ENCODE results near the gene FAM110D. TPM values are rescaled to one million over a fixed set of nuclear protein-coding genes. Genes with fewer than 3 reads are reported as not detected.

FAM110D gene
- total and polyA plus RNA-seq, 2 donors (not counting 3 experiments of a cell fraction or from before 2014, with no cell fraction given): 2.6 to 5.1 TPM

- POLR2A ChIA-PET: no interaction called here
Measured at GRCh38 chr1:26210147-26210870, 51.4 kb downstream of the FAM110D start.

More at GRCh38 chr1:26210147-26210870, 51.4 kb downstream of the FAM110D start:
- Histone ChIP-seq H3K27me3 (ENCODE audit: control insufficient read depth in 2 of 2, insufficient read depth in 2 of 2, low read length in 2 of 2) (peaks cover 6 to 8% of the 10 kb centered on the region in 2 experiments), H3K9me1 (replicated peaks; ENCODE audit: control insufficient read depth, extremely low read depth, insufficient read depth, low read length) (no peaks in the 10 kb centered on the region), H3K4me1 (ENCODE audit: control insufficient read depth, extremely low read depth, insufficient read depth, low read length) (no peaks in the 10 kb centered on the region), H3K79me2 (ENCODE audit: control insufficient read depth, insufficient read depth, low read length) (no peaks in the 10 kb centered on the region), H3K9ac (replicated peaks; ENCODE audit: extremely low read depth, insufficient read depth, low read length) (no peak overlapping the region), H3K27ac (ENCODE audit: insufficient read depth, low read depth, low read length) (no peak overlapping the region), H2AFZ (ENCODE audit: low read depth, low read length) (no peak overlapping the region), H3K36me3 (ENCODE audit: control insufficient read depth in 2 of 2, extremely low read depth in 1 of 2, insufficient read depth in 2 of 2, low read length in 2 of 2) (no peaks in the 10 kb centered on the region), H3K4me3 (replicated peaks in 1 of 3; ENCODE audit: insufficient read depth in 1 of 3, low read depth in 1 of 3, low read length in 3 of 3) (no peak overlapping the region), H4K20me1 (replicated peaks; ENCODE audit: control insufficient read depth, extremely low read depth, insufficient read depth, low read length) (no peaks in the 10 kb centered on the region), H3K9me3 (replicated peaks; ENCODE audit: control insufficient read depth, insufficient read depth, low read length) (no peaks in the 10 kb centered on the region), H3K4me2 (ENCODE audit: insufficient read depth, low read length) (no peak overlapping the region)
- FAIRE-seq (no peak), DNase-seq (ENCODE audit: low read depth, low spot score) (no peak)
- TF ChIP-seq GATA2 (IDR thresholded peaks at IDR 0.05; ENCODE audit: insufficient read depth, insufficient read length, low read depth, low read length): no peak
- no peak for TF ChIP-seq MAX (IDR thresholded peaks at IDR 0.05; ENCODE audit: insufficient read depth, insufficient read length)
- no peak for TF ChIP-seq JUN (IDR thresholded peaks at IDR 0.05; ENCODE audit: borderline replicate concordance, insufficient read depth, insufficient read length, low read depth)
- TF ChIP-seq POLR2AphosphoS5 (IDR thresholded peaks at IDR 0.05; ENCODE audit: insufficient read depth, low read depth, low read length): no peak
- no peak for TF ChIP-seq CTCF (IDR thresholded peaks at IDR 0.05; ENCODE audit: extremely low read depth in 1 of 2, insufficient read depth in 1 of 2, low read depth in 1 of 2, low read length in 2 of 2)
- no peak for TF ChIP-seq POLR2A (IDR thresholded peaks at IDR 0.05; ENCODE audit: low read depth, low read length)
- TF ChIP-seq EZH2 (IDR thresholded peaks at IDR 0.05; ENCODE audit: borderline replicate concordance, low read depth, low read length, severe bottlenecking): no peak
- TF ChIP-seq FOS (IDR thresholded peaks at IDR 0.05; ENCODE audit: borderline replicate concordance, insufficient read depth, low read length): no peak
- no peak for TF ChIP-seq MYC (IDR thresholded peaks at IDR 0.05; ENCODE audit: low read depth, low read length)
- intact Hi-C loops (cut with micrococcal nuclease) (no loop called here), dilution Hi-C loops (cut with MboI; ENCODE audit: extremely low pct_ligation_motif_present, low sequenced_read_pairs) (no loop called here)
- CTCF ChIA-PET: interaction anchor here (0.6 to 1.4 kb wide), 3 partner anchors 25 to 207 kb away, joined by 3 to 6 read pairs (median 3); no protein-coding TSS in a partner anchor
- no TSS peak for BruUV-seq (replicated peaks)

All from endothelial cell of umbilical vein (primary cell).